ENCODE data around the gene CHRNA3. TPM values are rescaled to one million over a fixed set of nuclear protein-coding genes. Genes with fewer than 3 reads are reported as not detected.
"Not testable (repeated sequence)": the region's sequence is repeated elsewhere in the genome, so short reads cannot be mapped to it uniquely, and the experiment has no call there.

CHRNA3 gene
- total RNA-seq, 1 donor from 2014 or later: 4.0 TPM

GRCh38 chr15:78616506-78616905, 4.3 kb downstream of the CHRNA3 start:
- no peak overlapping the region for H3K4me3 Mint-ChIP-seq
- H3K27ac Mint-ChIP-seq: no peak overlapping the region
- H3K4me1 Mint-ChIP-seq: peaks cover 17% of the 10 kb centered on the region
- peaks cover 27% of the 10 kb centered on the region for H3K27me3 Mint-ChIP-seq (ENCODE audit: low read depth)
- no peak for DNase-seq (ENCODE audit: low spot score in 2 of 2, unreplicated experiment in 2 of 2)
- no peak for TF ChIP-seq CTCF (IDR thresholded peaks at IDR 0.05; ENCODE audit: unreplicated experiment)
- no peaks in the 10 kb centered on the region for H3K36me3 Mint-ChIP-seq
- H3K9me3 Mint-ChIP-seq: no peaks in the 10 kb centered on the region

DNA sequence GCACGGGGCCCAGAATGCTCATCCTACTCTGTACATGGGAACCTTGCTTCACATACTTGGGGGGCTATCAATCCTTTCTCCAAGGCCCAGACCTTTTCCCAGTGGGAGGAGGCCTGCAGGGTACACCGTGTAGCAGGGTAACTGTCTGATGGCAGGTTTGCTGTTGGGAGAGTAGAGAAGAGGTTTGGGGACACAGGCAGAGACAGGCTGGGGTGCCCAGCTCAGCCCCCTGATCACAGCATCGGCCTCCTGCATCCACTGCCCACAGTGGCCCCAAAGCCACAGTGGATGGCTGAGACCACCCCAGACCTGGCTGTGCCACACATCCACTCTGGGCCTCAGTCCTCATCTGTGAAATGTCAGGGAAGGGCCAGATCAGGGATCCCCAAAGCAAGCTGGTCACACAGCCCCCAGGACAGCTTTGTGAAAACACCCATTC, 5.6 kb downstream of the CHRNA3 start:
- H3K27me3 Mint-ChIP-seq (ENCODE audit: low read depth): peaks cover 22% of the 10 kb centered on the region
- H3K4me3 Mint-ChIP-seq: no peak overlapping the region
- H3K9me3 Mint-ChIP-seq: peaks cover 2% of the 10 kb centered on the region
- DNase-seq (ENCODE audit: low spot score in 2 of 2, unreplicated experiment in 2 of 2): no peak
- H3K4me1 Mint-ChIP-seq: peaks cover 17% of the 10 kb centered on the region
- TF ChIP-seq CTCF (IDR thresholded peaks at IDR 0.05; ENCODE audit: unreplicated experiment): no peak
- H3K36me3 Mint-ChIP-seq: no peaks in the 10 kb centered on the region
- no peak overlapping the region for H3K27ac Mint-ChIP-seq

DNA sequence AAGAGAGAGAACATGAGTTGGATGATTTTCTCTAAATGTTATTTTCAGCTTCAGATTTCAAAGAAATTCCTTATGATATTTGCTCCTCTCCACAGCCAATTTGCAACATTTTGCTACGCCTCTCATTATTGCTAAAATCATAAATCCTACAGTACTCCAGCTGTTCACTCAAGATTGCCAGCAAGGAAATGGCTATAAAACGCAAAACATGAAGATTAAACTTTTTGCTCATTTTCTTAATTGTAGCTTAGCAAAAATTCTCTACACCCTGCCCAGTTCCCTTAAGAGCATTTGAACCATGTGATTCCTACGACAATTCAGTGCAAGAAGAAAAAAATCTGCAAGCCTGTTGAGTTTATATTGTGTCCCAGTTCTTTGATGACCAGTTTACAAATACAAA, 6.8 kb downstream of the CHRNA3 start:
- peaks cover 9% of the 10 kb centered on the region for H3K9me3 Mint-ChIP-seq
- peaks cover 15% of the 10 kb centered on the region for H3K27me3 Mint-ChIP-seq (ENCODE audit: low read depth)
- H3K36me3 Mint-ChIP-seq: no peaks in the 10 kb centered on the region
- H3K4me3 Mint-ChIP-seq: no peak overlapping the region
- no peak overlapping the region for H3K27ac Mint-ChIP-seq
- peaks cover 8% of the 10 kb centered on the region for H3K4me1 Mint-ChIP-seq
- no peak for DNase-seq (ENCODE audit: low spot score in 2 of 2, unreplicated experiment in 2 of 2)
- no peak for TF ChIP-seq CTCF (IDR thresholded peaks at IDR 0.05; ENCODE audit: unreplicated experiment)

- H3K4me1 Mint-ChIP-seq; H3K27ac Mint-ChIP-seq; H3K36me3 Mint-ChIP-seq; H3K9me3 Mint-ChIP-seq; H3K4me3 Mint-ChIP-seq; DNase-seq (ENCODE audit: low spot score in 2 of 2, unreplicated experiment in 2 of 2): not testable (repeated sequence)
- peaks cover 21% of the 10 kb centered on the region for H3K27me3 Mint-ChIP-seq (ENCODE audit: low read depth)
Measured at GRCh38 chr15:78609551-78609950, 11.2 kb downstream of the CHRNA3 start.

GRCh38 chr15:78605680-78606079, 15.1 kb downstream of the CHRNA3 start:
- no peak overlapping the region for H3K4me3 Mint-ChIP-seq
- TF ChIP-seq CTCF (IDR thresholded peaks at IDR 0.05; ENCODE audit: unreplicated experiment): no peak
- peaks cover 24% of the 10 kb centered on the region for H3K27me3 Mint-ChIP-seq (ENCODE audit: low read depth)
- H3K27ac Mint-ChIP-seq: no peak overlapping the region
- peaks cover 6% of the 10 kb centered on the region for H3K36me3 Mint-ChIP-seq
- DNase-seq (ENCODE audit: low spot score in 2 of 2, unreplicated experiment in 2 of 2): no peak
- peaks cover 12% of the 10 kb centered on the region for H3K9me3 Mint-ChIP-seq
- H3K4me1 Mint-ChIP-seq: no peaks in the 10 kb centered on the region

DNA sequence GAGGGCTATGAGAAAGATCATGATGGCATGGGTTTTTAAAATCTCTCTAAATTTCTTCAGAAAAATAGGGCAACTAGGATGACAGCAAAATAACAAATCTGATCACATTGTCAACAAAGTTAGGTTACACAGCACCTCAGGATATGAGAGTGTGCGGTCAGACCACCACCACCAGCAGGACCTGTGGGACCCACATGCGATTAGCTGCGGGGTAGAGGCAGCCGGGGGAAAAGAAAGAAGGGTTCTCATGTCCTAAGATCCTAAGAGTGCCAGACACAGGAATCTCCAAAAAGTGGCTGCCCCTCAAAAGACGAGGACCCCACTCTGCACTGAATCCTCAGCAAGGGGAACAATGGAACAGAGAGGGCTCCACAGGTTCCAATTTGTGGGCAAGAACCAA, 15.6 kb downstream of the CHRNA3 start:
- DNase-seq (ENCODE audit: low spot score in 2 of 2, unreplicated experiment in 2 of 2): no peak
- H3K4me3 Mint-ChIP-seq: no peak overlapping the region
- H3K27ac Mint-ChIP-seq: no peak overlapping the region
- H3K4me1 Mint-ChIP-seq: no peaks in the 10 kb centered on the region
- no peak for TF ChIP-seq CTCF (IDR thresholded peaks at IDR 0.05; ENCODE audit: unreplicated experiment)
- peaks cover 22% of the 10 kb centered on the region for H3K27me3 Mint-ChIP-seq (ENCODE audit: low read depth)
- H3K9me3 Mint-ChIP-seq: peaks cover 11% of the 10 kb centered on the region
- peaks cover 6% of the 10 kb centered on the region for H3K36me3 Mint-ChIP-seq

All from mesothelial cell of epicardium (in vitro differentiated cells).